HEK293 (cell line): ENCODE results near the gene ANXA8.

Experiments used
- CTCF ChIA-PET: fragments of 350-600 bp; formaldehyde crosslinking; extraction: SDS; loops from one replicate; lab custom pipeline; 2021; ENCODE audit warnings: antibody characterized with exemption; lab: Yijun Ruan, JAX
- POLR2A ChIA-PET: fragments of 300-600 bp; formaldehyde crosslinking; extraction: SDS; loops from one replicate; lab custom pipeline; 2020; ENCODE audit warnings: antibody characterized with exemption, inconsistent platforms; lab: Yijun Ruan, JAX
- H3K27ac ChIP-seq: fragments of 200-500 bp; sonication (Bioruptor generic); 2 replicates; pipeline ENCODE4 v1.5.1; 2014; ENCODE audit warnings: low read depth, low read length, control low read depth, inconsistent platforms; ENCODE audit errors: extremely low read depth
- H3K36me3 ChIP-seq, 2 experiments: fragments of 200-500 bp in 1 of 2; sonication (Bioruptor generic) in 1 of 2; 1 replicate in 1 of 2; 2 replicates in 1 of 2; pipeline ENCODE4 v1.5.1; 2014 to 2017; ENCODE audit warnings: inconsistent platforms in 2 of 2, low read length in 2 of 2; ENCODE audit not compliant: control insufficient read depth in 2 of 2, insufficient read depth in 1 of 2
- H3K4me1 ChIP-seq: fragments of 200-500 bp; sonication (Bioruptor generic); 2 replicates; pipeline ENCODE4 v1.5.1; 2014; ENCODE audit warnings: mild to moderate bottlenecking, low read length, inconsistent platforms; ENCODE audit not compliant: control insufficient read depth, insufficient read depth
- H3K4me3 ChIP-seq: 2 replicates; pipeline ENCODE4 v1.5.1; 2011; ENCODE audit warnings: low read depth, mild to moderate bottlenecking, control low read depth, low read length, moderate library complexity
- H3K9me3 ChIP-seq: fragments of 200-500 bp; sonication (Bioruptor generic); 2 replicates; pipeline ENCODE4 v1.5.1; 2014; ENCODE audit warnings: low read depth, low read length, inconsistent platforms; ENCODE audit not compliant: control insufficient read depth, insufficient read depth
- BCL11B ChIP-seq: fragments of 450-650 bp; formaldehyde crosslinking; IDR thresholded peaks from 2 replicates; pipeline ENCODE4 v1.5.1; 2016; ENCODE audit warnings: low read depth, missing biosample characterization, missing genetic modification characterization
- EGR2 ChIP-seq: fragments of 450-650 bp; formaldehyde crosslinking; IDR thresholded peaks from 2 replicates; pipeline ENCODE4 v1.5.1; 2016; ENCODE audit warnings: low read depth, missing biosample characterization, missing genetic modification characterization
- YY2 ChIP-seq: fragments of 450-650 bp; formaldehyde crosslinking; IDR thresholded peaks from 2 replicates; pipeline ENCODE4 v1.5.1; 2016; ENCODE audit warnings: missing biosample characterization, missing genetic modification characterization
- ZBTB17 ChIP-seq: fragments of 450-650 bp; formaldehyde crosslinking; IDR thresholded peaks from 2 replicates; pipeline ENCODE4 v1.5.1; 2016; ENCODE audit warnings: missing biosample characterization, missing genetic modification characterization
- ZNF112 ChIP-seq: fragments of 450-650 bp; formaldehyde crosslinking; IDR thresholded peaks from 2 replicates; pipeline ENCODE4 v1.5.0; 2017; ENCODE audit warnings: missing biosample characterization, missing genetic modification characterization
- ZNF121 ChIP-seq: fragments of 450-650 bp; formaldehyde crosslinking; IDR thresholded peaks from 2 replicates; pipeline ENCODE4 v1.5.1; 2016; ENCODE audit warnings: missing biosample characterization, missing genetic modification characterization
- ZNF140 ChIP-seq: fragments of 450-650 bp; formaldehyde crosslinking; IDR thresholded peaks from 2 replicates; pipeline ENCODE4 v1.5.1; 2016; ENCODE audit warnings: missing biosample characterization, missing genetic modification characterization
- ZNF157 ChIP-seq: fragments of 450-650 bp; formaldehyde crosslinking; IDR thresholded peaks from 2 replicates; pipeline ENCODE4 v1.5.1; 2016; ENCODE audit warnings: missing biosample characterization, missing genetic modification characterization
- ZNF19 ChIP-seq: fragments of 450-650 bp; formaldehyde crosslinking; IDR thresholded peaks from 2 replicates; pipeline ENCODE4; 2016; ENCODE audit warnings: missing biosample characterization, missing genetic modification characterization, low read depth
- ZNF341 ChIP-seq: fragments of 450-650 bp; formaldehyde crosslinking; IDR thresholded peaks from 2 replicates; pipeline ENCODE4; 2016; ENCODE audit warnings: low read depth, missing biosample characterization, missing genetic modification characterization
- ZNF37A ChIP-seq: fragments of 450-650 bp; IDR thresholded peaks from 2 replicates; pipeline ENCODE4 v1.5.1; 2018; ENCODE audit warnings: missing biosample characterization, missing genetic modification characterization
- ZNF394 ChIP-seq: fragments of 450-650 bp; formaldehyde crosslinking; IDR thresholded peaks from 2 replicates; pipeline ENCODE4 v1.5.1; 2016; ENCODE audit warnings: missing biosample characterization, missing genetic modification characterization, mild to moderate bottlenecking, moderate library complexity, borderline replicate concordance
- ZNF416 ChIP-seq: fragments of 450-650 bp; formaldehyde crosslinking; IDR thresholded peaks from 2 replicates; pipeline ENCODE4 v1.5.1; 2016; ENCODE audit warnings: missing biosample characterization, missing genetic modification characterization
- ZNF433 ChIP-seq: fragments of 450-650 bp; formaldehyde crosslinking; IDR thresholded peaks from 2 replicates; pipeline ENCODE4 v1.5.1; 2016; ENCODE audit warnings: missing biosample characterization, missing genetic modification characterization, low read depth
- ZNF548 ChIP-seq: fragments of 450-650 bp; formaldehyde crosslinking; IDR thresholded peaks from 2 replicates; pipeline ENCODE4 v1.5.1; 2016; ENCODE audit warnings: missing biosample characterization, missing genetic modification characterization
- ZNF555 ChIP-seq: fragments of 450-650 bp; formaldehyde crosslinking; conservative IDR thresholded peaks from 2 replicates; pipeline ENCODE4 v1.5.1; 2017; ENCODE audit warnings: missing biosample characterization, mild to moderate bottlenecking, missing genetic modification characterization, inconsistent platforms
- ZNF624 ChIP-seq: fragments of 450-650 bp; formaldehyde crosslinking; IDR thresholded peaks from 2 replicates; pipeline ENCODE4 v1.5.1; 2017; ENCODE audit warnings: missing biosample characterization, missing genetic modification characterization
- ZNF776 ChIP-seq: fragments of 450-650 bp; formaldehyde crosslinking; IDR thresholded peaks from 2 replicates; pipeline ENCODE4 v1.5.0; 2017; ENCODE audit warnings: missing biosample characterization, missing genetic modification characterization, borderline replicate concordance
- ZSCAN30 ChIP-seq: fragments of 450-650 bp; IDR thresholded peaks from 2 replicates; pipeline ENCODE4 v1.5.1; 2018; ENCODE audit warnings: missing biosample characterization, mild to moderate bottlenecking, missing genetic modification characterization, moderate library complexity
- TF ChIP-seq, protein P1 (sequence below): fragments of 450-650 bp; formaldehyde crosslinking; IDR thresholded peaks from 2 replicates; pipeline ENCODE4 v1.5.0; 2017; ENCODE audit warnings: missing biosample characterization, missing genetic modification characterization, borderline replicate concordance
- TF ChIP-seq, protein P2 (sequence below): fragments of 450-650 bp; formaldehyde crosslinking; IDR thresholded peaks from 2 replicates; pipeline ENCODE4 v1.5.1; 2016; ENCODE audit warnings: missing biosample characterization, missing genetic modification characterization
- TF ChIP-seq, protein P3 (sequence below): fragments of 450-650 bp; formaldehyde crosslinking; IDR thresholded peaks from 2 replicates; pipeline ENCODE4 v1.5.1; 2016; ENCODE audit warnings: missing biosample characterization, missing genetic modification characterization
- TF ChIP-seq, protein P4 (sequence below): fragments of 450-650 bp; IDR thresholded peaks from 2 replicates; pipeline ENCODE4 v1.5.1; 2018; ENCODE audit warnings: missing biosample characterization, mild to moderate bottlenecking, missing genetic modification characterization

Gene ANXA8

DNA sequence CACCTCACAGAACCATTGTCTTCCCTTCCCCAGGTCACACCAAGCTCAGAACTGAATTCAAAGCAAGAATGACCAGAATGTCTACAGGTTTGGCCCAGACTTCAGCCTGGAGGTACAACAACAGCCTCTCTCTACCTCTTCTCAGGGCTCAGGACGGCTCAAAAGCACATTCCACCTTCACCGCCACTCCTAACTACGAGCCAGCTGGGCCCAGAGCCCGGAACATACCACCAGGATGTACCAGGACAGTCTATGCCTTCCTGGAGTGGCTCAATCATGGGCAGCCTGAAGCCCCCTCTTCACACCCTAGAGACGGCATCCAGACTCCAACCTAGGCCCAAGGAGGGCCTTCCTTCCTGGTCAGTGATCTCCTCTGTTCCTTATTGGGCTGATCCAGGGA lies 41.6 kb downstream of the ANXA8 start:
- TF ChIP-seq, protein P1, sequence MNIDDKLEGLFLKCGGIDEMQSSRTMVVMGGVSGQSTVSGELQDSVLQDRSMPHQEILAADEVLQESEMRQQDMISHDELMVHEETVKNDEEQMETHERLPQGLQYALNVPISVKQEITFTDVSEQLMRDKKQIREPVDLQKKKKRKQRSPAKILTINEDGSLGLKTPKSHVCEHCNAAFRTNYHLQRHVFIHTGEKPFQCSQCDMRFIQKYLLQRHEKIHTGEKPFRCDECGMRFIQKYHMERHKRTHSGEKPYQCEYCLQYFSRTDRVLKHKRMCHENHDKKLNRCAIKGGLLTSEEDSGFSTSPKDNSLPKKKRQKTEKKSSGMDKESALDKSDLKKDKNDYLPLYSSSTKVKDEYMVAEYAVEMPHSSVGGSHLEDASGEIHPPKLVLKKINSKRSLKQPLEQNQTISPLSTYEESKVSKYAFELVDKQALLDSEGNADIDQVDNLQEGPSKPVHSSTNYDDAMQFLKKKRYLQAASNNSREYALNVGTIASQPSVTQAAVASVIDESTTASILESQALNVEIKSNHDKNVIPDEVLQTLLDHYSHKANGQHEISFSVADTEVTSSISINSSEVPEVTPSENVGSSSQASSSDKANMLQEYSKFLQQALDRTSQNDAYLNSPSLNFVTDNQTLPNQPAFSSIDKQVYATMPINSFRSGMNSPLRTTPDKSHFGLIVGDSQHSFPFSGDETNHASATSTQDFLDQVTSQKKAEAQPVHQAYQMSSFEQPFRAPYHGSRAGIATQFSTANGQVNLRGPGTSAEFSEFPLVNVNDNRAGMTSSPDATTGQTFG (tag by site-specific recombination), result no peak
- TF ChIP-seq, all 188 proteins: peak for 0
- Histone ChIP-seq H3K4me3 (no peak overlapping the region), H3K36me3 (no peaks in the 10 kb centered on the region), H3K27ac (no peak overlapping the region), H3K4me1 (no peaks in the 10 kb centered on the region), H3K9me3 (no peaks in the 10 kb centered on the region)
- CTCF ChIA-PET, result interaction anchor here (1.2 kb wide), 1 partner anchor 102 kb away, joined by 3 read pairs; no protein-coding TSS in a partner anchor
- POLR2A ChIA-PET, result no interaction called here

DNA sequence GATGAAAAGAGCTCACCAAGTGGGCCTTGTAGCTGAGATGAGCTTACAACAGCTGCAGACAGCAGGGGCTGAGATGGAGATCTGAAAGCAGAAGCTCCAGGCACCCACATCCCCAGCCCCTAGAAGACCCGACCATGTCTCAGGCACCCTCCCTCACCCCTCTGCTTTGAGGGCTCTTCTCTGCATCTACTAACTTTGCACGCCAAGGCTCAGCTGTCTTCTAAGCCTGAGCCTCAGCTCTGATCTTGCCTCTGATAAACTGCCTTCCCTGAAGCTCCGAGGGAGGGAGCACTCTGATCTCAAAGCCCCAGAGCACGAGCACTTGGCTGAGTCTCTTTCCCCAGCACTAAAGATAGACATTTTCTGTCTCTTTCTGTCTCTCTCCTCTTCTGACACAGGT lies 42.0 kb downstream of the ANXA8 start:
- Histone ChIP-seq H3K4me1 (no peaks in the 10 kb centered on the region), H3K9me3 (no peaks in the 10 kb centered on the region), H3K27ac (no peak overlapping the region), H3K4me3 (no peak overlapping the region), H3K36me3 (no peaks in the 10 kb centered on the region)
- ChIA-PET CTCF (interaction anchor here (1.2 to 1.4 kb wide), 2 partner anchors 80 to 101 kb away, joined by 3 to 4 read pairs; no protein-coding TSS in a partner anchor), POLR2A (no interaction called here)
- TF ChIP-seq ZNF624 (tag by site-specific recombination), result no peak
- TF ChIP-seq ZNF140 (tag by site-specific recombination), result no peak
- TF ChIP-seq EGR2 (tag by site-specific recombination), result no peak
- no peak for TF ChIP-seq ZSCAN30 (tag by site-specific recombination)

DNA sequence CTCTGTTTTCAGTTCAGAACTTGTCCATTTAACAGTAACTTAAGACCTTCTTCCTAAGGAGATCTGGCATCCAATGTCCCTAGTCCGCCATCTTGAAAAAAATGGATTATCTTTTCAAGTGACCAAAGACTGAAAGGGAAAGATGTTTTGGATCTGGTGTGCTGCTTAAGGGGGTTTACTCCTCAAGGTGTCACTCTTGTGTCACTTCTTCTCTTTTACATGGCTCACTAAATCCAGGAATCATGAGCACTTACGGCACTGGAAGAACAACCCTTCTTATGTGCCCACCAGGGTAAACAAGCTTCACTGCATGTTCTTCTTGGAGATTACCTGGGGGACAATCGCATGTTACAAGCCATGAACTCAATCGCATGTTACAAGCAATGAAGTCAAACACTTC lies 43.7 kb downstream of the ANXA8 start:
- ChIA-PET CTCF (interaction anchor here (1.1 kb wide), 1 partner anchor 10 kb away, joined by 3 read pairs; no protein-coding TSS in a partner anchor), POLR2A (no interaction called here)
- Histone ChIP-seq H3K36me3 (no peaks in the 10 kb centered on the region), H3K4me3 (no peak overlapping the region), H3K27ac (no peak overlapping the region), H3K9me3 (no peaks in the 10 kb centered on the region), H3K4me1 (no peaks in the 10 kb centered on the region)
- no peak for TF ChIP-seq ZNF416 (tag by site-specific recombination)
- TF ChIP-seq ZNF394, result no peak
- no peak for TF ChIP-seq ZBTB17 (tag by site-specific recombination)
- TF ChIP-seq ZNF121, result no peak
- no peak for TF ChIP-seq ZNF776 (tag by site-specific recombination)
- no peak for TF ChIP-seq ZNF548 (tag by site-specific recombination)
- TF ChIP-seq, protein P2, sequence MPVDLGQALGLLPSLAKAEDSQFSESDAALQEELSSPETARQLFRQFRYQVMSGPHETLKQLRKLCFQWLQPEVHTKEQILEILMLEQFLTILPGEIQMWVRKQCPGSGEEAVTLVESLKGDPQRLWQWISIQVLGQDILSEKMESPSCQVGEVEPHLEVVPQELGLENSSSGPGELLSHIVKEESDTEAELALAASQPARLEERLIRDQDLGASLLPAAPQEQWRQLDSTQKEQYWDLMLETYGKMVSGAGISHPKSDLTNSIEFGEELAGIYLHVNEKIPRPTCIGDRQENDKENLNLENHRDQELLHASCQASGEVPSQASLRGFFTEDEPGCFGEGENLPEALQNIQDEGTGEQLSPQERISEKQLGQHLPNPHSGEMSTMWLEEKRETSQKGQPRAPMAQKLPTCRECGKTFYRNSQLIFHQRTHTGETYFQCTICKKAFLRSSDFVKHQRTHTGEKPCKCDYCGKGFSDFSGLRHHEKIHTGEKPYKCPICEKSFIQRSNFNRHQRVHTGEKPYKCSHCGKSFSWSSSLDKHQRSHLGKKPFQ (tag by site-specific recombination), result no peak
- TF ChIP-seq ZNF555 (tag by site-specific recombination), result no peak
- TF ChIP-seq ZNF433 (tag by site-specific recombination), result no peak
- TF ChIP-seq YY2 (tag by site-specific recombination), result no peak
- TF ChIP-seq, protein P3, sequence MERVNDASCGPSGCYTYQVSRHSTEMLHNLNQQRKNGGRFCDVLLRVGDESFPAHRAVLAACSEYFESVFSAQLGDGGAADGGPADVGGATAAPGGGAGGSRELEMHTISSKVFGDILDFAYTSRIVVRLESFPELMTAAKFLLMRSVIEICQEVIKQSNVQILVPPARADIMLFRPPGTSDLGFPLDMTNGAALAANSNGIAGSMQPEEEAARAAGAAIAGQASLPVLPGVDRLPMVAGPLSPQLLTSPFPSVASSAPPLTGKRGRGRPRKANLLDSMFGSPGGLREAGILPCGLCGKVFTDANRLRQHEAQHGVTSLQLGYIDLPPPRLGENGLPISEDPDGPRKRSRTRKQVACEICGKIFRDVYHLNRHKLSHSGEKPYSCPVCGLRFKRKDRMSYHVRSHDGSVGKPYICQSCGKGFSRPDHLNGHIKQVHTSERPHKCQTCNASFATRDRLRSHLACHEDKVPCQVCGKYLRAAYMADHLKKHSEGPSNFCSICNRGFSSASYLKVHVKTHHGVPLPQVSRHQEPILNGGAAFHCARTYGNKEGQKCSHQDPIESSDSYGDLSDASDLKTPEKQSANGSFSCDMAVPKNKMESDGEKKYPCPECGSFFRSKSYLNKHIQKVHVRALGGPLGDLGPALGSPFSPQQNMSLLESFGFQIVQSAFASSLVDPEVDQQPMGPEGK (tag by site-specific recombination), result no peak
- no peak for TF ChIP-seq ZNF112 (tag by site-specific recombination)
- no peak for TF ChIP-seq ZNF157 (tag by site-specific recombination)
- TF ChIP-seq ZNF19 (tag by site-specific recombination), result no peak
- no peak for TF ChIP-seq BCL11B (tag by site-specific recombination)
- TF ChIP-seq, protein P4, sequence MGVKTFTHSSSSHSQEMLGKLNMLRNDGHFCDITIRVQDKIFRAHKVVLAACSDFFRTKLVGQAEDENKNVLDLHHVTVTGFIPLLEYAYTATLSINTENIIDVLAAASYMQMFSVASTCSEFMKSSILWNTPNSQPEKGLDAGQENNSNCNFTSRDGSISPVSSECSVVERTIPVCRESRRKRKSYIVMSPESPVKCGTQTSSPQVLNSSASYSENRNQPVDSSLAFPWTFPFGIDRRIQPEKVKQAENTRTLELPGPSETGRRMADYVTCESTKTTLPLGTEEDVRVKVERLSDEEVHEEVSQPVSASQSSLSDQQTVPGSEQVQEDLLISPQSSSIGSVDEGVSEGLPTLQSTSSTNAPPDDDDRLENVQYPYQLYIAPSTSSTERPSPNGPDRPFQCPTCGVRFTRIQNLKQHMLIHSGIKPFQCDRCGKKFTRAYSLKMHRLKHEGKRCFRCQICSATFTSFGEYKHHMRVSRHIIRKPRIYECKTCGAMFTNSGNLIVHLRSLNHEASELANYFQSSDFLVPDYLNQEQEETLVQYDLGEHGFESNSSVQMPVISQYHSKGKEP, result no peak
- no peak for TF ChIP-seq ZNF37A (tag by site-specific recombination)
- no peak for TF ChIP-seq ZNF341
